SK-N-SH treated with all-trans-retinoic acid at 6 μM for 48 hours (cell line): ENCODE data around the gene GPR152.

Experiments used
- ARNTL ChIP-seq: fragments of 450-650 bp; formaldehyde crosslinking; IDR thresholded peaks from 2 replicates; pipeline ENCODE4 v1.5.0; 2020; ENCODE audit warnings: low read depth, mild to moderate bottlenecking, moderate library complexity, borderline replicate concordance
- CSDC2 ChIP-seq: fragments of 250-450 bp; sonication (Bioruptor Pico); IDR thresholded peaks from 2 replicates; pipeline ENCODE4 v1.5.0; 2020; ENCODE audit warnings: mild to moderate bottlenecking, moderate library complexity
- ESRRG ChIP-seq: fragments of 250-450 bp; sonication (Bioruptor Pico); IDR thresholded peaks from 2 replicates; pipeline ENCODE4 v1.6.1; 2021; ENCODE audit warnings: mild to moderate bottlenecking
- PPARA ChIP-seq: fragments of 250-450 bp; sonication (Bioruptor Pico); IDR thresholded peaks from 2 replicates; pipeline ENCODE4 v1.5.0; 2020; ENCODE audit warnings: mild to moderate bottlenecking, borderline replicate concordance
- ZFP3 ChIP-seq: fragments of 250-450 bp; sonication (Bioruptor Pico); IDR thresholded peaks from 2 replicates; pipeline ENCODE4 v1.5.0; 2020; ENCODE audit warnings: mild to moderate bottlenecking, moderate library complexity
- ZNF8 ChIP-seq: fragments of 450-650 bp; formaldehyde crosslinking; IDR thresholded peaks from 2 replicates; pipeline ENCODE4 v1.5.0; 2020; ENCODE audit warnings: mild to moderate bottlenecking, moderate library complexity
- TF ChIP-seq, protein P1 (sequence below): fragments of 250-450 bp; sonication (Bioruptor Pico); IDR thresholded peaks from 2 replicates; pipeline ENCODE4 v1.8.0; 2020; ENCODE audit warnings: mild to moderate bottlenecking, moderate library complexity, borderline replicate concordance
- TF ChIP-seq, protein P2 (sequence below): fragments of 250-450 bp; sonication (Bioruptor Pico); IDR thresholded peaks from 2 replicates; pipeline ENCODE4 v1.5.1; 2021; ENCODE audit warnings: mild to moderate bottlenecking, moderate library complexity
- TF ChIP-seq, protein P3 (sequence below): fragments of 250-450 bp; sonication (Bioruptor Pico); IDR thresholded peaks from 2 replicates; pipeline ENCODE4 v1.5.1; 2020; ENCODE audit warnings: low read depth, mild to moderate bottlenecking, moderate library complexity
- TF ChIP-seq, protein P4 (sequence below): fragments of 250-450 bp; sonication (Bioruptor Pico); IDR thresholded peaks from 2 replicates; pipeline ENCODE4 v1.8.0; 2021; ENCODE audit warnings: low read depth, mild to moderate bottlenecking, moderate library complexity, borderline replicate concordance
- TF ChIP-seq, protein P5 (sequence below): fragments of 250-450 bp; sonication (Bioruptor Pico); IDR thresholded peaks from 2 replicates; pipeline ENCODE4 v1.5.0; 2020; ENCODE audit warnings: mild to moderate bottlenecking, moderate library complexity

DNA sequence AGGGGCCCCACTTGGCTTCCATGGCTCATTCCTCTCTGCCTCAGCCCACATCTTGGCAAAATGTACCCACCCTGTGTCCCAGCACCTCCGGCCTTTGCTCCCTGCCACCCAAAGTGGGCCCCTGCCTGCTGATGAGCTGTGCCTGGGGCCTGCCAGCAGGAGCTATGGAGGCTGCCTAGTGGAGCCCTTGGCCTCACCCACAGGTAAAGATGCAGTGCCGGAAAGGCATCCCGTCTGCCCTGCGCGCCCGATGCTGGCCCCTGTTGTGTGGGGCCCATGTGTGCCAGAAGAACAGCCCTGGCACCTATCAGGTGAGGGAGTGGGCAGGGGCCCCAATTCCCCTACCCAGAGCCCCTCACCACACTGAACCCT lies 47.3 kb downstream of the GPR152 start:
- TF ChIP-seq, protein P1, sequence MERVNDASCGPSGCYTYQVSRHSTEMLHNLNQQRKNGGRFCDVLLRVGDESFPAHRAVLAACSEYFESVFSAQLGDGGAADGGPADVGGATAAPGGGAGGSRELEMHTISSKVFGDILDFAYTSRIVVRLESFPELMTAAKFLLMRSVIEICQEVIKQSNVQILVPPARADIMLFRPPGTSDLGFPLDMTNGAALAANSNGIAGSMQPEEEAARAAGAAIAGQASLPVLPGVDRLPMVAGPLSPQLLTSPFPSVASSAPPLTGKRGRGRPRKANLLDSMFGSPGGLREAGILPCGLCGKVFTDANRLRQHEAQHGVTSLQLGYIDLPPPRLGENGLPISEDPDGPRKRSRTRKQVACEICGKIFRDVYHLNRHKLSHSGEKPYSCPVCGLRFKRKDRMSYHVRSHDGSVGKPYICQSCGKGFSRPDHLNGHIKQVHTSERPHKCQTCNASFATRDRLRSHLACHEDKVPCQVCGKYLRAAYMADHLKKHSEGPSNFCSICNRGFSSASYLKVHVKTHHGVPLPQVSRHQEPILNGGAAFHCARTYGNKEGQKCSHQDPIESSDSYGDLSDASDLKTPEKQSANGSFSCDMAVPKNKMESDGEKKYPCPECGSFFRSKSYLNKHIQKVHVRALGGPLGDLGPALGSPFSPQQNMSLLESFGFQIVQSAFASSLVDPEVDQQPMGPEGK (CRISPR knock-in tag), result no peak
- TF ChIP-seq CSDC2 (CRISPR knock-in tag), result no peak
- no peak for TF ChIP-seq ESRRG (CRISPR knock-in tag)
- no peak for TF ChIP-seq ARNTL (CRISPR knock-in tag)
- TF ChIP-seq, protein P2, sequence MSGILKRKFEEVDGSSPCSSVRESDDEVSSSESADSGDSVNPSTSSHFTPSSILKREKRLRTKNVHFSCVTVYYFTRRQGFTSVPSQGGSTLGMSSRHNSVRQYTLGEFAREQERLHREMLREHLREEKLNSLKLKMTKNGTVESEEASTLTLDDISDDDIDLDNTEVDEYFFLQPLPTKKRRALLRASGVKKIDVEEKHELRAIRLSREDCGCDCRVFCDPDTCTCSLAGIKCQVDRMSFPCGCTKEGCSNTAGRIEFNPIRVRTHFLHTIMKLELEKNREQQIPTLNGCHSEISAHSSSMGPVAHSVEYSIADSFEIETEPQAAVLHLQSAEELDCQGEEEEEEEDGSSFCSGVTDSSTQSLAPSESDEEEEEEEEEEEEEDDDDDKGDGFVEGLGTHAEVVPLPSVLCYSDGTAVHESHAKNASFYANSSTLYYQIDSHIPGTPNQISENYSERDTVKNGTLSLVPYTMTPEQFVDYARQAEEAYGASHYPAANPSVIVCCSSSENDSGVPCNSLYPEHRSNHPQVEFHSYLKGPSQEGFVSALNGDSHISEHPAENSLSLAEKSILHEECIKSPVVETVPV (CRISPR knock-in tag), result no peak
- no peak for TF ChIP-seq ZNF8 (CRISPR knock-in tag)
- TF ChIP-seq, protein P3, sequence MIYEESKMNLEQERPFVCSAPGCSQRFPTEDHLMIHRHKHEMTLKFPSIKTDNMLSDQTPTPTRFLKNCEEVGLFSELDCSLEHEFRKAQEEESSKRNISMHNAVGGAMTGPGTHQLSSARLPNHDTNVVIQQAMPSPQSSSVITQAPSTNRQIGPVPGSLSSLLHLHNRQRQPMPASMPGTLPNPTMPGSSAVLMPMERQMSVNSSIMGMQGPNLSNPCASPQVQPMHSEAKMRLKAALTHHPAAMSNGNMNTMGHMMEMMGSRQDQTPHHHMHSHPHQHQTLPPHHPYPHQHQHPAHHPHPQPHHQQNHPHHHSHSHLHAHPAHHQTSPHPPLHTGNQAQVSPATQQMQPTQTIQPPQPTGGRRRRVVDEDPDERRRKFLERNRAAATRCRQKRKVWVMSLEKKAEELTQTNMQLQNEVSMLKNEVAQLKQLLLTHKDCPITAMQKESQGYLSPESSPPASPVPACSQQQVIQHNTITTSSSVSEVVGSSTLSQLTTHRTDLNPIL, result no peak
- TF ChIP-seq, protein P4, sequence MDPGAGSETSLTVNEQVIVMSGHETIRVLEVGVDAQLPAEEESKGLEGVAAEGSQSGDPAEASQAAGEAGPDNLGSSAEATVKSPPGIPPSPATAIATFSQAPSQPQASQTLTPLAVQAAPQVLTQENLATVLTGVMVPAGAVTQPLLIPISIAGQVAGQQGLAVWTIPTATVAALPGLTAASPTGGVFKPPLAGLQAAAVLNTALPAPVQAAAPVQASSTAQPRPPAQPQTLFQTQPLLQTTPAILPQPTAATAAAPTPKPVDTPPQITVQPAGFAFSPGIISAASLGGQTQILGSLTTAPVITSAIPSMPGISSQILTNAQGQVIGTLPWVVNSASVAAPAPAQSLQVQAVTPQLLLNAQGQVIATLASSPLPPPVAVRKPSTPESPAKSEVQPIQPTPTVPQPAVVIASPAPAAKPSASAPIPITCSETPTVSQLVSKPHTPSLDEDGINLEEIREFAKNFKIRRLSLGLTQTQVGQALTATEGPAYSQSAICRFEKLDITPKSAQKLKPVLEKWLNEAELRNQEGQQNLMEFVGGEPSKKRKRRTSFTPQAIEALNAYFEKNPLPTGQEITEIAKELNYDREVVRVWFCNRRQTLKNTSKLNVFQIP (CRISPR knock-in tag), result no peak
- no peak for TF ChIP-seq PPARA (CRISPR knock-in tag)
- TF ChIP-seq, protein P5, sequence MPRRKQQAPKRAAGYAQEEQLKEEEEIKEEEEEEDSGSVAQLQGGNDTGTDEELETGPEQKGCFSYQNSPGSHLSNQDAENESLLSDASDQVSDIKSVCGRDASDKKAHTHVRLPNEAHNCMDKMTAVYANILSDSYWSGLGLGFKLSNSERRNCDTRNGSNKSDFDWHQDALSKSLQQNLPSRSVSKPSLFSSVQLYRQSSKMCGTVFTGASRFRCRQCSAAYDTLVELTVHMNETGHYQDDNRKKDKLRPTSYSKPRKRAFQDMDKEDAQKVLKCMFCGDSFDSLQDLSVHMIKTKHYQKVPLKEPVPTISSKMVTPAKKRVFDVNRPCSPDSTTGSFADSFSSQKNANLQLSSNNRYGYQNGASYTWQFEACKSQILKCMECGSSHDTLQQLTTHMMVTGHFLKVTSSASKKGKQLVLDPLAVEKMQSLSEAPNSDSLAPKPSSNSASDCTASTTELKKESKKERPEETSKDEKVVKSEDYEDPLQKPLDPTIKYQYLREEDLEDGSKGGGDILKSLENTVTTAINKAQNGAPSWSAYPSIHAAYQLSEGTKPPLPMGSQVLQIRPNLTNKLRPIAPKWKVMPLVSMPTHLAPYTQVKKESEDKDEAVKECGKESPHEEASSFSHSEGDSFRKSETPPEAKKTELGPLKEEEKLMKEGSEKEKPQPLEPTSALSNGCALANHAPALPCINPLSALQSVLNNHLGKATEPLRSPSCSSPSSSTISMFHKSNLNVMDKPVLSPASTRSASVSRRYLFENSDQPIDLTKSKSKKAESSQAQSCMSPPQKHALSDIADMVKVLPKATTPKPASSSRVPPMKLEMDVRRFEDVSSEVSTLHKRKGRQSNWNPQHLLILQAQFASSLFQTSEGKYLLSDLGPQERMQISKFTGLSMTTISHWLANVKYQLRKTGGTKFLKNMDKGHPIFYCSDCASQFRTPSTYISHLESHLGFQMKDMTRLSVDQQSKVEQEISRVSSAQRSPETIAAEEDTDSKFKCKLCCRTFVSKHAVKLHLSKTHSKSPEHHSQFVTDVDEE (CRISPR knock-in tag), result no peak
- TF ChIP-seq ZFP3 (CRISPR knock-in tag), result no peak
